GM12878 (cell line): ENCODE results near the gene FOXP1. TPM values are rescaled to one million over a fixed set of nuclear protein-coding genes. Genes with fewer than 3 reads are reported as not detected.

Source experiments
- ATAC-seq: fragments of 200-7000 bp; cut with Tn5 transposase; 3 replicates; pipeline ENCODE4 v1.9.1; 2020; ENCODE audit warnings: mild to moderate bottlenecking, moderate library complexity
- BruUV-seq: library from RNA; stranded (reverse); fragments of 400-500 nt; replicated peaks from 2 replicates; lab custom pipeline; 2021; lab: Mats Ljungman, UMichigan
- CTCF ChIA-PET: fragments of 300-600 bp; sonication (Branson Sonifier 250); formaldehyde crosslinking; extraction: SDS; loops from one replicate; lab custom pipeline; 2021; ENCODE audit warnings: inconsistent platforms; lab: Yijun Ruan, JAX
- POLR2A ChIA-PET: fragments of 350-600 bp; formaldehyde crosslinking; extraction: SDS; loops from one replicate; lab custom pipeline; 2021; ENCODE audit warnings: inconsistent platforms; lab: Charles Lee
- RAD21 ChIA-PET: fragments of 300-600 bp; sonication (Branson Sonifier 250); formaldehyde crosslinking; loops from one replicate; lab custom pipeline; 2023; ENCODE audit warnings: antibody characterized with exemption; ENCODE audit not compliant: unreplicated experiment; lab: Charles Lee
- SMC1A ChIA-PET: fragments of 300-600 bp; sonication (Branson Sonifier 250); formaldehyde crosslinking; loops from one replicate; lab custom pipeline; 2023; ENCODE audit not compliant: unreplicated experiment, uncharacterized antibody; lab: Charles Lee
- DNase-seq: peaks from one replicate; pipeline ENCODE4 v3.0.0-alpha.2; 2011; ENCODE audit warnings: low read depth, low spot score
- FAIRE-seq: peaks from 3 replicates; lab custom pipeline; 2011; peaks lifted over from hg19 to GRCh38; lab: Jason Lieb, UNC
- H2AFZ ChIP-seq: 2 replicates; pipeline ENCODE4 v1.6.0; 2011; ENCODE audit warnings: low read depth, low read length, control low read depth; ENCODE audit not compliant: control insufficient read depth
- H3K27ac ChIP-seq: 2 replicates; pipeline ENCODE4 v1.5.1; 2011; ENCODE audit warnings: control low read depth; ENCODE audit not compliant: control insufficient read depth, insufficient read depth
- H3K27me3 ChIP-seq, 2 experiments: replicated peaks in 1 of 2; 2 replicates each; pipeline versions ENCODE4 v1.6.0 to v1.6.1; 2011; ENCODE audit warnings: low read length in 1 of 2; ENCODE audit not compliant: control insufficient read depth in 2 of 2, insufficient read depth in 2 of 2
- H3K36me3 ChIP-seq, 2 experiments: 2 replicates each; pipeline ENCODE4 v1.5.1; 2011; ENCODE audit warnings: low read length in 1 of 2; ENCODE audit not compliant: control insufficient read depth in 2 of 2, insufficient read depth in 2 of 2
- H3K4me1 ChIP-seq: 2 replicates; pipeline ENCODE4 v1.6.1; 2011; ENCODE audit warnings: mild to moderate bottlenecking, low read length, moderate library complexity, mixed read lengths; ENCODE audit not compliant: control insufficient read depth, insufficient read depth
- H3K4me2 ChIP-seq: 2 replicates; pipeline ENCODE4 v1.6.0; 2011; ENCODE audit warnings: control low read depth; ENCODE audit not compliant: control insufficient read depth, insufficient read depth
- H3K4me3 ChIP-seq: fragments of 200-600 bp; sonication (generic); 2 replicates; pipeline ENCODE4 v1.5.1; 2016
- H3K79me2 ChIP-seq: 2 replicates; pipeline ENCODE4 v1.6.0; 2011; ENCODE audit warnings: low read length; ENCODE audit not compliant: control insufficient read depth, insufficient read depth
- H3K9ac ChIP-seq: 2 replicates; pipeline ENCODE4 v1.8.0; 2011; ENCODE audit warnings: low read length, control low read depth, mixed read lengths; ENCODE audit not compliant: control insufficient read depth, insufficient read depth
- H3K9me3 ChIP-seq: replicated peaks from 3 replicates; pipeline ENCODE4 v1.5.1; 2011; ENCODE audit warnings: mild to moderate bottlenecking, low read length; ENCODE audit not compliant: control insufficient read depth, insufficient read depth
- H4K20me1 ChIP-seq: 2 replicates; pipeline ENCODE4 v1.6.0; 2011; ENCODE audit not compliant: control insufficient read depth, insufficient read depth
- CREB1 ChIP-seq: IDR thresholded peaks from 2 replicates; pipeline ENCODE4 v1.6.1; 2012; ENCODE audit warnings: low read depth, mild to moderate bottlenecking, inconsistent platforms
- EZH2 ChIP-seq: IDR thresholded peaks from 2 replicates; pipeline ENCODE4 v1.6.1; 2012; ENCODE audit warnings: low read depth, mild to moderate bottlenecking, control low read depth, inconsistent platforms, low read length, borderline replicate concordance; ENCODE audit not compliant: control insufficient read depth
- MTA3 ChIP-seq: IDR thresholded peaks from 2 replicates; pipeline ENCODE4 v1.6.1; 2012; ENCODE audit warnings: low read length, inconsistent platforms, borderline replicate concordance
- PKNOX1 ChIP-seq: fragments of 450-650 bp; IDR thresholded peaks from 2 replicates; pipeline ENCODE4 v1.6.1; 2016; ENCODE audit warnings: mild to moderate bottlenecking
- RAD21 ChIP-seq: IDR thresholded peaks from 2 replicates; pipeline ENCODE4 v1.6.1; 2011; ENCODE audit warnings: mild to moderate bottlenecking, low read depth, low read length, moderate library complexity; ENCODE audit not compliant: insufficient read depth
- RB1 ChIP-seq: fragments of 450-650 bp; formaldehyde crosslinking; IDR thresholded peaks from 2 replicates; pipeline ENCODE4 v1.6.1; 2017; ENCODE audit warnings: mild to moderate bottlenecking, borderline replicate concordance
- RBBP5 ChIP-seq: fragments of 200-600 bp; sonication (generic); conservative IDR thresholded peaks from 2 replicates; pipeline ENCODE4 v1.6.1; 2016
- RELB ChIP-seq: fragments of 450-650 bp; IDR thresholded peaks from 2 replicates; pipeline ENCODE4 v1.6.1; 2017; ENCODE audit warnings: low read depth, mild to moderate bottlenecking, moderate library complexity
- RUNX3 ChIP-seq: IDR thresholded peaks from 2 replicates; pipeline ENCODE4 v1.6.1; 2012; ENCODE audit warnings: low read length, inconsistent platforms
- SMC3 ChIP-seq: IDR thresholded peaks from 2 replicates; pipeline ENCODE4 v1.6.1; 2011; ENCODE audit warnings: low read length, improper control_type of control experiment, borderline replicate concordance
- SP1 ChIP-seq: IDR thresholded peaks from one replicate; pipeline ENCODE4 v1.6.1; 2011; ENCODE audit warnings: low read depth, low read length
- SREBF2 ChIP-seq: IDR thresholded peaks from 2 replicates; pipeline ENCODE4 v1.6.1; 2012; ENCODE audit warnings: mild to moderate bottlenecking, low read length
- WGBS: methylation state at CpG from one replicate; pipeline ENCODE4 v1.1.6; 2016; ENCODE audit warnings: low lambda C conversion rate; ENCODE audit not compliant: insufficient replicate concordance, insufficient coverage; ENCODE audit errors: missing lambda C conversion rate; 5-methylcytosine and 5-hydroxymethylcytosine counted together
- in situ Hi-C: fragments of 300-500 bp; cut with MboI; formaldehyde crosslinking; loops from 9 replicates; pipeline ENCODE4 v1.14.3; 2018; ENCODE audit warnings: mixed read lengths
- intact Hi-C: fragments of 100-400 bp; cut with micrococcal nuclease; formaldehyde crosslinking; loops from one replicate; pipeline ENCODE4 v1.14.2; 2022; ENCODE audit not compliant: unreplicated experiment
- polyA plus RNA-seq, 11 experiments: library from polyadenylated mRNA; depleted of rRNA in 4 of 11; unstranded in 6 of 11; stranded (reverse) in 5 of 11; fragments of >200 nt; fragmentation: Nextera tagmentation in 4 of 11; fragmentation: Illumina TruSeq in 1 of 11; extraction: Ambion mirVana in 4 of 11; extraction: Trizol in 1 of 11; gene quantifications; 1 replicate in 1 of 11; 2 replicates in 10 of 11; pipeline versions ENCODE4 v1.2.1 to v1.2.3, GENCODE V29; 2011 to 2016; ENCODE audit warnings: inconsistent platforms in 2 of 11, missing spikeins in 2 of 11, low read depth in 1 of 11
- total RNA-seq, 4 experiments: library from RNA; depleted of rRNA in 3 of 4; stranded (reverse); fragments of >200 nt in 3 of 4; fragmentation: Illumina TruSeq in 1 of 4; extraction: Trizol in 1 of 4; gene quantifications; 2 replicates each; pipeline versions ENCODE4 v1.2.1 to v1.2.3, GENCODE V29; 2013 to 2021
- TF ChIP-seq, protein P1 (sequence below): fragments of 450-650 bp; IDR thresholded peaks from 2 replicates; pipeline ENCODE4 v1.6.1; 2018; ENCODE audit warnings: borderline replicate concordance, mild to moderate bottlenecking; ENCODE audit not compliant: partially characterized antibody
- TF ChIP-seq, protein P2 (sequence below): IDR thresholded peaks from 2 replicates; pipeline ENCODE4 v1.6.1; 2011; ENCODE audit warnings: borderline replicate concordance, low read depth, mild to moderate bottlenecking, moderate library complexity, mixed read lengths, low read length; ENCODE audit not compliant: insufficient read depth; ENCODE audit errors: extremely low read length
- TF ChIP-seq, protein P3 (sequence below): IDR thresholded peaks from 2 replicates; pipeline ENCODE4 v1.6.1; 2012; ENCODE audit warnings: mild to moderate bottlenecking, low read depth, low read length

The FOXP1 gene
- total and polyA plus RNA-seq, 10 of the 15 experiments (the other 5 are each of a cell fraction or from before 2014, with no cell fraction given), result 0.05 to 1.6 (median 0.20) TPM; not detected in 1

GRCh38 chr3:71478568-71478967 is 105.0 kb downstream of the FOXP1 start:
- intact Hi-C loops (no loop called here), in situ Hi-C loops (no loop called here)
- no peak overlapping the region for H2AFZ ChIP-seq
- no peak overlapping the region for H3K4me2 ChIP-seq
- H3K4me1 ChIP-seq, result no peaks in the 10 kb centered on the region
- no peak overlapping the region for H3K4me3 ChIP-seq
- no peak for DNase-seq
- SMC1A ChIA-PET, result interaction anchor here (0.6 kb wide), 1 partner anchor 348 kb away, joined by 3 read pairs; no protein-coding TSS in a partner anchor
- no peaks in the 10 kb centered on the region for H3K36me3 ChIP-seq
- RAD21 ChIA-PET, result no interaction called here
- H4K20me1 ChIP-seq, result no peaks in the 10 kb centered on the region
- H3K27me3 ChIP-seq, result no peaks in the 10 kb centered on the region
- no peak for ATAC-seq
- WGBS, result 14% methylated on average over 2 of the region's 2 CpGs
- H3K79me2 ChIP-seq, result no peaks in the 10 kb centered on the region
- POLR2A ChIA-PET, result no interaction called here
- no TSS peak for BruUV-seq
- no peaks in the 10 kb centered on the region for H3K9me3 ChIP-seq
- H3K9ac ChIP-seq, result no peak overlapping the region
- FAIRE-seq, result no peak
- CTCF ChIA-PET, result no interaction called here
- H3K27ac ChIP-seq, result no peak overlapping the region
- TF ChIP-seq, protein P1, sequence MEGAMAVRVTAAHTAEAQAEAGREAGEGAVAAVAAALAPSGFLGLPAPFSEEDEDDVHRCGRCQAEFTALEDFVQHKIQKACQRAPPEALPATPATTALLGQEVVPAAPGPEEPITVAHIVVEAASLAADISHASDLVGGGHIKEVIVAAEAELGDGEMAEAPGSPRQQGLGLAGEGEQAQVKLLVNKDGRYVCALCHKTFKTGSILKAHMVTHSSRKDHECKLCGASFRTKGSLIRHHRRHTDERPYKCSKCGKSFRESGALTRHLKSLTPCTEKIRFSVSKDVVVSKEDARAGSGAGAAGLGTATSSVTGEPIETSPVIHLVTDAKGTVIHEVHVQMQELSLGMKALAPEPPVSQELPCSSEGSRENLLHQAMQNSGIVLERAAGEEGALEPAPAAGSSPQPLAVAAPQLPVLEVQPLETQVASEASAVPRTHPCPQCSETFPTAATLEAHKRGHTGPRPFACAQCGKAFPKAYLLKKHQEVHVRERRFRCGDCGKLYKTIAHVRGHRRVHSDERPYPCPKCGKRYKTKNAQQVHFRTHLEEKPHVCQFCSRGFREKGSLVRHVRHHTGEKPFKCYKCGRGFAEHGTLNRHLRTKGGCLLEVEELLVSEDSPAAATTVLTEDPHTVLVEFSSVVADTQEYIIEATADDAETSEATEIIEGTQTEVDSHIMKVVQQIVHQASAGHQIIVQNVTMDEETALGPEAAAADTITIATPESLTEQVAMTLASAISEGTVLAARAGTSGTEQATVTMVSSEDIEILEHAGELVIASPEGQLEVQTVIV, result no peak
- TF ChIP-seq CREB1, result no peak
- TF ChIP-seq, protein P2, sequence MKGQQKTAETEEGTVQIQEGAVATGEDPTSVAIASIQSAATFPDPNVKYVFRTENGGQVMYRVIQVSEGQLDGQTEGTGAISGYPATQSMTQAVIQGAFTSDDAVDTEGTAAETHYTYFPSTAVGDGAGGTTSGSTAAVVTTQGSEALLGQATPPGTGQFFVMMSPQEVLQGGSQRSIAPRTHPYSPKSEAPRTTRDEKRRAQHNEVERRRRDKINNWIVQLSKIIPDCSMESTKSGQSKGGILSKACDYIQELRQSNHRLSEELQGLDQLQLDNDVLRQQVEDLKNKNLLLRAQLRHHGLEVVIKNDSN, result no peak
- TF ChIP-seq RAD21, result no peak
- TF ChIP-seq RB1, result no peak
- no peak for TF ChIP-seq RBBP5
- no peak for TF ChIP-seq SMC3
- no peak for TF ChIP-seq SREBF2
- TF ChIP-seq PKNOX1, result no peak
- no peak for TF ChIP-seq EZH2
- TF ChIP-seq MTA3, result no peak
- no peak for TF ChIP-seq RUNX3
- TF ChIP-seq SP1, result no peak
- TF ChIP-seq, protein P3, sequence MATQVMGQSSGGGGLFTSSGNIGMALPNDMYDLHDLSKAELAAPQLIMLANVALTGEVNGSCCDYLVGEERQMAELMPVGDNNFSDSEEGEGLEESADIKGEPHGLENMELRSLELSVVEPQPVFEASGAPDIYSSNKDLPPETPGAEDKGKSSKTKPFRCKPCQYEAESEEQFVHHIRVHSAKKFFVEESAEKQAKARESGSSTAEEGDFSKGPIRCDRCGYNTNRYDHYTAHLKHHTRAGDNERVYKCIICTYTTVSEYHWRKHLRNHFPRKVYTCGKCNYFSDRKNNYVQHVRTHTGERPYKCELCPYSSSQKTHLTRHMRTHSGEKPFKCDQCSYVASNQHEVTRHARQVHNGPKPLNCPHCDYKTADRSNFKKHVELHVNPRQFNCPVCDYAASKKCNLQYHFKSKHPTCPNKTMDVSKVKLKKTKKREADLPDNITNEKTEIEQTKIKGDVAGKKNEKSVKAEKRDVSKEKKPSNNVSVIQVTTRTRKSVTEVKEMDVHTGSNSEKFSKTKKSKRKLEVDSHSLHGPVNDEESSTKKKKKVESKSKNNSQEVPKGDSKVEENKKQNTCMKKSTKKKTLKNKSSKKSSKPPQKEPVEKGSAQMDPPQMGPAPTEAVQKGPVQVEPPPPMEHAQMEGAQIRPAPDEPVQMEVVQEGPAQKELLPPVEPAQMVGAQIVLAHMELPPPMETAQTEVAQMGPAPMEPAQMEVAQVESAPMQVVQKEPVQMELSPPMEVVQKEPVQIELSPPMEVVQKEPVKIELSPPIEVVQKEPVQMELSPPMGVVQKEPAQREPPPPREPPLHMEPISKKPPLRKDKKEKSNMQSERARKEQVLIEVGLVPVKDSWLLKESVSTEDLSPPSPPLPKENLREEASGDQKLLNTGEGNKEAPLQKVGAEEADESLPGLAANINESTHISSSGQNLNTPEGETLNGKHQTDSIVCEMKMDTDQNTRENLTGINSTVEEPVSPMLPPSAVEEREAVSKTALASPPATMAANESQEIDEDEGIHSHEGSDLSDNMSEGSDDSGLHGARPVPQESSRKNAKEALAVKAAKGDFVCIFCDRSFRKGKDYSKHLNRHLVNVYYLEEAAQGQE, result no peak
- no peak for TF ChIP-seq RELB
